OCI-LY3 (cell line): ENCODE measurements around the gene PXYLP1.

Experiments used
- H2AFZ ChIP-seq: fragments of 200-600, 300-600 bp; shearing (Covaris generic); 2 replicates; pipeline ENCODE4 v1.6.0; 2014; ENCODE audit warnings: antibody characterized with exemption, low read depth, low read length
- H3K27ac ChIP-seq: fragments of 200-600, 300-600 bp; sonication (generic); 2 replicates; pipeline ENCODE4 v1.5.1; 2014; ENCODE audit warnings: mild to moderate bottlenecking, low read length, moderate library complexity, mixed read lengths
- H3K27me3 ChIP-seq: fragments of 200-600, 300-600 bp; sonication (generic); 2 replicates; pipeline ENCODE4 v1.6.1; 2014; ENCODE audit warnings: low read depth, low read length, mixed read lengths
- H3K36me3 ChIP-seq: fragments of 200-600, 300-600 bp; sonication (generic); replicated peaks from 2 replicates; pipeline ENCODE3; 2014; ENCODE audit warnings: low read depth, low read length, mixed read lengths
- H3K4me1 ChIP-seq: fragments of 300-600, 200-600 bp; sonication (generic); 2 replicates; pipeline ENCODE4 v1.6.1; 2014; ENCODE audit warnings: low read length, mixed read lengths
- H3K4me2 ChIP-seq: fragments of 200-600, 300-600 bp; sonication (generic); 2 replicates; pipeline ENCODE4 v1.6.1; 2014; ENCODE audit warnings: low read length, mixed read lengths
- H3K4me3 ChIP-seq: fragments of 300-600, 200-600 bp; sonication (generic); 2 replicates; pipeline ENCODE4 v1.5.1; 2014; ENCODE audit warnings: antibody characterized with exemption, mild to moderate bottlenecking, low read length, moderate library complexity
- H3K79me2 ChIP-seq: fragments of 300-600, 200-600 bp; shearing (Covaris generic); 2 replicates; pipeline ENCODE4 v1.6.1; 2014; ENCODE audit warnings: mild to moderate bottlenecking, low read length, mixed read lengths
- H3K9ac ChIP-seq: fragments of 300-600, 200-600 bp; shearing (Covaris generic); 2 replicates; pipeline ENCODE4 v1.6.0; 2014; ENCODE audit warnings: mild to moderate bottlenecking, low read length, moderate library complexity
- H3K9me3 ChIP-seq: fragments of 200-600, 300-600 bp; shearing (Covaris generic); 2 replicates; pipeline ENCODE4 v1.6.1; 2014; ENCODE audit warnings: low read length, mixed read lengths; ENCODE audit not compliant: insufficient read depth
- H4K20me1 ChIP-seq: fragments of 200-600, 300-600 bp; sonication (generic); 2 replicates; pipeline ENCODE4 v1.6.1; 2016; ENCODE audit warnings: low read length, mixed read lengths; ENCODE audit not compliant: insufficient read depth
- CTCF ChIP-seq: fragments of 200-600, 300-600 bp; sonication (generic); IDR thresholded peaks from 2 replicates; pipeline ENCODE4 v1.5.1; 2014; ENCODE audit warnings: antibody characterized with exemption, low read length, low read depth
- EZH2phosphoT487 ChIP-seq: fragments of 200-600 bp; shearing (Covaris generic); IDR thresholded peaks from 2 replicates; pipeline ENCODE4 v1.6.1; 2018; ENCODE audit warnings: antibody characterized with exemption, mixed run types, low read depth

Gene PXYLP1

GRCh38 chr3:141255137-141255845 is 23.7 kb downstream of the PXYLP1 start:
- no peaks in the 10 kb centered on the region for H3K79me2 ChIP-seq
- no peaks in the 10 kb centered on the region for H3K9me3 ChIP-seq
- no peaks in the 10 kb centered on the region for H3K4me1 ChIP-seq
- no peak overlapping the region for H2AFZ ChIP-seq
- no peak overlapping the region for H3K4me3 ChIP-seq
- no peak overlapping the region for H3K4me2 ChIP-seq
- H3K27ac ChIP-seq, result no peak overlapping the region
- H3K9ac ChIP-seq, result no peak overlapping the region
- TF ChIP-seq CTCF (no peak), EZH2phosphoT487 (no peak)
- H3K36me3 ChIP-seq, result no peaks in the 10 kb centered on the region
- no peaks in the 10 kb centered on the region for H4K20me1 ChIP-seq
- no peaks in the 10 kb centered on the region for H3K27me3 ChIP-seq

GRCh38 chr3:141255846-141256261 is 24.2 kb downstream of the PXYLP1 start:
- Histone ChIP-seq H3K4me3 (no peak overlapping the region), H3K9me3 (no peaks in the 10 kb centered on the region), H3K27me3 (no peaks in the 10 kb centered on the region), H3K36me3 (no peaks in the 10 kb centered on the region), H3K4me2 (no peak overlapping the region), H3K27ac (no peak overlapping the region), H2AFZ (no peak overlapping the region), H4K20me1 (no peaks in the 10 kb centered on the region), H3K4me1 (no peaks in the 10 kb centered on the region), H3K9ac (no peak overlapping the region), H3K79me2 (no peaks in the 10 kb centered on the region)
- TF ChIP-seq CTCF (peak; percentile 28), EZH2phosphoT487 (no peak)

GRCh38 chr3:141256820-141257219 is 25.2 kb downstream of the PXYLP1 start:
- no peak overlapping the region for H3K4me3 ChIP-seq
- H3K4me1 ChIP-seq, result no peaks in the 10 kb centered on the region
- no peak overlapping the region for H2AFZ ChIP-seq
- H3K27me3 ChIP-seq, result no peaks in the 10 kb centered on the region
- H3K9ac ChIP-seq, result no peak overlapping the region
- H3K4me2 ChIP-seq, result no peak overlapping the region
- H4K20me1 ChIP-seq, result no peaks in the 10 kb centered on the region
- H3K27ac ChIP-seq, result no peak overlapping the region
- no peaks in the 10 kb centered on the region for H3K9me3 ChIP-seq
- TF ChIP-seq EZH2phosphoT487, result no peak
- TF ChIP-seq CTCF, result no peak
- no peaks in the 10 kb centered on the region for H3K36me3 ChIP-seq
- H3K79me2 ChIP-seq, result no peaks in the 10 kb centered on the region

- no peak overlapping the region for H3K27ac ChIP-seq
- no peak overlapping the region for H2AFZ ChIP-seq
- H3K4me2 ChIP-seq, result no peak overlapping the region
- no peaks in the 10 kb centered on the region for H3K36me3 ChIP-seq
- no peaks in the 10 kb centered on the region for H3K9me3 ChIP-seq
- no peaks in the 10 kb centered on the region for H4K20me1 ChIP-seq
- H3K27me3 ChIP-seq, result no peaks in the 10 kb centered on the region
- TF ChIP-seq EZH2phosphoT487, result no peak
- no peak for TF ChIP-seq CTCF
- no peak overlapping the region for H3K4me3 ChIP-seq
- no peaks in the 10 kb centered on the region for H3K4me1 ChIP-seq
- H3K9ac ChIP-seq, result no peak overlapping the region
- H3K79me2 ChIP-seq, result no peaks in the 10 kb centered on the region
These were observed 26.3 kb downstream of the PXYLP1 start for GRCh38 chr3:141257961-141258360.
